GM12878 (cell line): ENCODE data around the gene LRRC8B.

ENCODE experiments used
- CBFB ChIP-seq: IDR thresholded peaks from 2 replicates; pipeline ENCODE4 v1.6.1; 2016; ENCODE audit warnings: antibody characterized with exemption, low read depth
- CBX5 ChIP-seq: sonication (generic); IDR thresholded peaks from 2 replicates; pipeline ENCODE4 v1.6.1; 2016; ENCODE audit warnings: low read depth, moderate library complexity, mild to moderate bottlenecking, inconsistent platforms
- EZH2 ChIP-seq: IDR thresholded peaks from 2 replicates; pipeline ENCODE4 v1.6.1; 2012; ENCODE audit warnings: low read depth, mild to moderate bottlenecking, control low read depth, inconsistent platforms, low read length, borderline replicate concordance; ENCODE audit not compliant: control insufficient read depth
- FOS ChIP-seq: IDR thresholded peaks from 3 replicates; pipeline ENCODE4 v1.6.1; 2011; ENCODE audit warnings: borderline replicate concordance; ENCODE audit not compliant: insufficient read length; ENCODE audit errors: extremely low read depth
- NFIC ChIP-seq: IDR thresholded peaks from 2 replicates; pipeline ENCODE4 v1.6.1; 2012; ENCODE audit warnings: low read depth, mild to moderate bottlenecking, inconsistent platforms, low read length, moderate library complexity
- POLR2A ChIP-seq: IDR thresholded peaks from 2 replicates; pipeline ENCODE4 v1.6.1; 2011; ENCODE audit warnings: low read depth, mild to moderate bottlenecking, low read length
- RAD21 ChIP-seq: IDR thresholded peaks from 2 replicates; pipeline ENCODE4 v1.6.1; 2011; ENCODE audit warnings: mild to moderate bottlenecking, low read depth, low read length, moderate library complexity; ENCODE audit not compliant: insufficient read depth
- TAF1 ChIP-seq: IDR thresholded peaks from 2 replicates; pipeline ENCODE4 v1.6.1; 2011; ENCODE audit warnings: mild to moderate bottlenecking, low read depth, low read length, borderline replicate concordance
- TARDBP ChIP-seq: IDR thresholded peaks from 2 replicates; pipeline ENCODE4 v1.6.1; 2016; ENCODE audit warnings: borderline replicate concordance
- TF ChIP-seq, protein P1 (sequence below): fragments of 450-650 bp; formaldehyde crosslinking; IDR thresholded peaks from 2 replicates; pipeline ENCODE4 v1.5.0; 2022; ENCODE audit warnings: mild to moderate bottlenecking, missing genetic modification characterization
- TF ChIP-seq, protein P2 (sequence below), 3 experiments: IDR thresholded peaks in 2 of 3; conservative IDR thresholded peaks in 1 of 3; 2 replicates each; pipeline ENCODE4 v1.5.1; 2011; ENCODE audit warnings: low read depth in 3 of 3, low read length in 3 of 3, mild to moderate bottlenecking in 3 of 3, control low read depth in 2 of 3, moderate library complexity in 2 of 3, inconsistent platforms in 1 of 3, mixed read lengths in 1 of 3; ENCODE audit not compliant: control insufficient read depth in 2 of 3, insufficient read depth in 1 of 3; ENCODE audit errors: extremely low read depth in 1 of 3
- TF ChIP-seq, protein P3 (sequence below): fragments of 450-650 bp; formaldehyde crosslinking; IDR thresholded peaks from 2 replicates; pipeline ENCODE4 v1.4.0; 2022; ENCODE audit warnings: mild to moderate bottlenecking, moderate library complexity
- TF ChIP-seq, protein P4 (sequence below): IDR thresholded peaks from 2 replicates; pipeline ENCODE4 v1.6.1; 2012; ENCODE audit warnings: low read depth, low read length, improper control_type of control experiment
- TF ChIP-seq, protein P5 (sequence below): IDR thresholded peaks from 2 replicates; pipeline ENCODE4 v1.6.1; 2012; ENCODE audit warnings: mild to moderate bottlenecking, low read depth, low read length

DNA sequence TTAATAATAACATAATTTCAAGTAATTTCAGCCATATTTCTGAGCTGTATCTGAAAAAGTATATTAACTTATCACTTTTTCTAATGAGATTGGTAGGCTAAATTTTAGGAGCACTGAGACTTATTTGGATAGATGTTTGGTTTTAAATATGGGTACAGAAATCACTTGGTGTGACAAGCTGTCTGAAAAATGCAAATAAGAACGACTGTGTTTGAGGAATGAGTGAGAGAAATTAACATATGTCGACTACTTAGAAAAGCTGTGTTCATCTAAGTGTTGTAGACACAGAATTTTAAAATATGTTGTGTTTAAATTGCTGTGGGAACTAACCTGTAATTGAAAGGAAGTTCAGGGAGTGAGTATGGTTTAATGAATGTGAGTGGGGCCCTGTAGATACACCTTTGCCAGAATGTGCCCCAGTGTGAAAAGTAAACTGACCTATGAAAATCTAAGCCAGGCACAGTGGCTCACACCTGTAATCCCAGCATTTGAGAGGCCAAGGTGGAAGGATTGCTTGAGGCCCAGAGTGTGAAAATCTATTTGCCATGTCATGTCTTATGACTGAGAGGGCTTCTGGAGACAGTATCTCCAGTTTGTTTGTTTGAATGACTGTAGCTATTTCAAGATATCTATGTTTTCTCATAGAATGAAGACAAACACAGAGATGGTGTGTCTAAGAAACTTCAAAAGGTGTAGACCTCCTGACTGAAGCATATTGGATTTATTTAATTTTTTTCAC is 54.5 kb downstream of the LRRC8B start:
- TF ChIP-seq EZH2 (no peak), NFIC (no peak), CBX5 (no peak), FOS (no peak), TARDBP (no peak), POLR2A (no peak), CBFB (no peak), TAF1 (no peak), RAD21 (no peak)
- TF ChIP-seq, protein P1, sequence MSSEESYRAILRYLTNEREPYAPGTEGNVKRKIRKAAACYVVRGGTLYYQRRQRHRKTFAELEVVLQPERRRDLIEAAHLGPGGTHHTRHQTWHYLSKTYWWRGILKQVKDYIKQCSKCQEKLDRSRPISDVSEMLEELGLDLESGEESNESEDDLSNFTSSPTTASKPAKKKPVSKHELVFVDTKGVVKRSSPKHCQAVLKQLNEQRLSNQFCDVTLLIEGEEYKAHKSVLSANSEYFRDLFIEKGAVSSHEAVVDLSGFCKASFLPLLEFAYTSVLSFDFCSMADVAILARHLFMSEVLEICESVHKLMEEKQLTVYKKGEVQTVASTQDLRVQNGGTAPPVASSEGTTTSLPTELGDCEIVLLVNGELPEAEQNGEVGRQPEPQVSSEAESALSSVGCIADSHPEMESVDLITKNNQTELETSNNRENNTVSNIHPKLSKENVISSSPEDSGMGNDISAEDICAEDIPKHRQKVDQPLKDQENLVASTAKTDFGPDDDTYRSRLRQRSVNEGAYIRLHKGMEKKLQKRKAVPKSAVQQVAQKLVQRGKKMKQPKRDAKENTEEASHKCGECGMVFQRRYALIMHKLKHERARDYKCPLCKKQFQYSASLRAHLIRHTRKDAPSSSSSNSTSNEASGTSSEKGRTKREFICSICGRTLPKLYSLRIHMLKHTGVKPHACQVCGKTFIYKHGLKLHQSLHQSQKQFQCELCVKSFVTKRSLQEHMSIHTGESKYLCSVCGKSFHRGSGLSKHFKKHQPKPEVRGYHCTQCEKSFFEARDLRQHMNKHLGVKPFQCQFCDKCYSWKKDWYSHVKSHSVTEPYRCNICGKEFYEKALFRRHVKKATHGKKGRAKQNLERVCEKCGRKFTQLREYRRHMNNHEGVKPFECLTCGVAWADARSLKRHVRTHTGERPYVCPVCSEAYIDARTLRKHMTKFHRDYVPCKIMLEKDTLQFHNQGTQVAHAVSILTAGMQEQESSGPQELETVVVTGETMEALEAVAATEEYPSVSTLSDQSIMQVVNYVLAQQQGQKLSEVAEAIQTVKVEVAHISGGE (CRISPR knock-in tag) = no peak
- TF ChIP-seq, protein P2, sequence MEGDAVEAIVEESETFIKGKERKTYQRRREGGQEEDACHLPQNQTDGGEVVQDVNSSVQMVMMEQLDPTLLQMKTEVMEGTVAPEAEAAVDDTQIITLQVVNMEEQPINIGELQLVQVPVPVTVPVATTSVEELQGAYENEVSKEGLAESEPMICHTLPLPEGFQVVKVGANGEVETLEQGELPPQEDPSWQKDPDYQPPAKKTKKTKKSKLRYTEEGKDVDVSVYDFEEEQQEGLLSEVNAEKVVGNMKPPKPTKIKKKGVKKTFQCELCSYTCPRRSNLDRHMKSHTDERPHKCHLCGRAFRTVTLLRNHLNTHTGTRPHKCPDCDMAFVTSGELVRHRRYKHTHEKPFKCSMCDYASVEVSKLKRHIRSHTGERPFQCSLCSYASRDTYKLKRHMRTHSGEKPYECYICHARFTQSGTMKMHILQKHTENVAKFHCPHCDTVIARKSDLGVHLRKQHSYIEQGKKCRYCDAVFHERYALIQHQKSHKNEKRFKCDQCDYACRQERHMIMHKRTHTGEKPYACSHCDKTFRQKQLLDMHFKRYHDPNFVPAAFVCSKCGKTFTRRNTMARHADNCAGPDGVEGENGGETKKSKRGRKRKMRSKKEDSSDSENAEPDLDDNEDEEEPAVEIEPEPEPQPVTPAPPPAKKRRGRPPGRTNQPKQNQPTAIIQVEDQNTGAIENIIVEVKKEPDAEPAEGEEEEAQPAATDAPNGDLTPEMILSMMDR (IDR thresholded peaks at IDR 0.05 in 2 of 3, conservative IDR thresholded peaks at IDR 0.05 in 1 of 3; ENCODE audit: control insufficient read depth in 2 of 3, extremely low read depth in 1 of 3, insufficient read depth in 1 of 3, low read depth in 3 of 3, low read length in 3 of 3) = no peak
- TF ChIP-seq, protein P3, sequence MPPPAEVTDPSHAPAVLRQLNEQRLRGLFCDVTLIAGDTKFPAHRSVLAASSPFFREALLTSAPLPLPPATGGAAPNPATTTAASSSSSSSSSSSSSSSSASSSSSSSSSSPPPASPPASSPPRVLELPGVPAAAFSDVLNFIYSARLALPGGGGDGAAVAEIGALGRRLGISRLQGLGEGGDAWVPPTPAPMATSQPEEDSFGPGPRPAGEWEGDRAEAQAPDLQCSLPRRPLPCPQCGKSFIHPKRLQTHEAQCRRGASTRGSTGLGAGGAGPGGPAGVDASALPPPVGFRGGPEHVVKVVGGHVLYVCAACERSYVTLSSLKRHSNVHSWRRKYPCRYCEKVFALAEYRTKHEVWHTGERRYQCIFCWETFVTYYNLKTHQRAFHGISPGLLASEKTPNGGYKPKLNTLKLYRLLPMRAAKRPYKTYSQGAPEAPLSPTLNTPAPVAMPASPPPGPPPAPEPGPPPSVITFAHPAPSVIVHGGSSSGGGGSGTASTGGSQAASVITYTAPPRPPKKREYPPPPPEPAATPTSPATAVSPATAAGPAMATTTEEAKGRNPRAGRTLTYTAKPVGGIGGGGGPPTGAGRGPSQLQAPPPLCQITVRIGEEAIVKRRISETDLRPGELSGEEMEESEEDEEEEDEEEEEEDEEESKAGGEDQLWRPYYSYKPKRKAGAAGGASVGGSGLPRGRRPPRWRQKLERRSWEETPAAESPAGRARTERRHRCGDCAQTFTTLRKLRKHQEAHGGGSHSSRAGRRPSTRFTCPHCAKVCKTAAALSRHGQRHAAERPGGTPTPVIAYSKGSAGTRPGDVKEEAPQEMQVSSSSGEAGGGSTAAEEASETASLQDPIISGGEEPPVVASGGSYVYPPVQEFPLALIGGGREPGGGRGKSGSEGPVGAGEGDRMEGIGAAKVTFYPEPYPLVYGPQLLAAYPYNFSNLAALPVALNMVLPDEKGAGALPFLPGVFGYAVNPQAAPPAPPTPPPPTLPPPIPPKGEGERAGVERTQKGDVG = no peak
- TF ChIP-seq, protein P4, sequence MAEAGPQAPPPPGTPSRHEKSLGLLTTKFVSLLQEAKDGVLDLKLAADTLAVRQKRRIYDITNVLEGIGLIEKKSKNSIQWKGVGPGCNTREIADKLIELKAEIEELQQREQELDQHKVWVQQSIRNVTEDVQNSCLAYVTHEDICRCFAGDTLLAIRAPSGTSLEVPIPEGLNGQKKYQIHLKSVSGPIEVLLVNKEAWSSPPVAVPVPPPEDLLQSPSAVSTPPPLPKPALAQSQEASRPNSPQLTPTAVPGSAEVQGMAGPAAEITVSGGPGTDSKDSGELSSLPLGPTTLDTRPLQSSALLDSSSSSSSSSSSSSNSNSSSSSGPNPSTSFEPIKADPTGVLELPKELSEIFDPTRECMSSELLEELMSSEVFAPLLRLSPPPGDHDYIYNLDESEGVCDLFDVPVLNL = no peak
- TF ChIP-seq, protein P5, sequence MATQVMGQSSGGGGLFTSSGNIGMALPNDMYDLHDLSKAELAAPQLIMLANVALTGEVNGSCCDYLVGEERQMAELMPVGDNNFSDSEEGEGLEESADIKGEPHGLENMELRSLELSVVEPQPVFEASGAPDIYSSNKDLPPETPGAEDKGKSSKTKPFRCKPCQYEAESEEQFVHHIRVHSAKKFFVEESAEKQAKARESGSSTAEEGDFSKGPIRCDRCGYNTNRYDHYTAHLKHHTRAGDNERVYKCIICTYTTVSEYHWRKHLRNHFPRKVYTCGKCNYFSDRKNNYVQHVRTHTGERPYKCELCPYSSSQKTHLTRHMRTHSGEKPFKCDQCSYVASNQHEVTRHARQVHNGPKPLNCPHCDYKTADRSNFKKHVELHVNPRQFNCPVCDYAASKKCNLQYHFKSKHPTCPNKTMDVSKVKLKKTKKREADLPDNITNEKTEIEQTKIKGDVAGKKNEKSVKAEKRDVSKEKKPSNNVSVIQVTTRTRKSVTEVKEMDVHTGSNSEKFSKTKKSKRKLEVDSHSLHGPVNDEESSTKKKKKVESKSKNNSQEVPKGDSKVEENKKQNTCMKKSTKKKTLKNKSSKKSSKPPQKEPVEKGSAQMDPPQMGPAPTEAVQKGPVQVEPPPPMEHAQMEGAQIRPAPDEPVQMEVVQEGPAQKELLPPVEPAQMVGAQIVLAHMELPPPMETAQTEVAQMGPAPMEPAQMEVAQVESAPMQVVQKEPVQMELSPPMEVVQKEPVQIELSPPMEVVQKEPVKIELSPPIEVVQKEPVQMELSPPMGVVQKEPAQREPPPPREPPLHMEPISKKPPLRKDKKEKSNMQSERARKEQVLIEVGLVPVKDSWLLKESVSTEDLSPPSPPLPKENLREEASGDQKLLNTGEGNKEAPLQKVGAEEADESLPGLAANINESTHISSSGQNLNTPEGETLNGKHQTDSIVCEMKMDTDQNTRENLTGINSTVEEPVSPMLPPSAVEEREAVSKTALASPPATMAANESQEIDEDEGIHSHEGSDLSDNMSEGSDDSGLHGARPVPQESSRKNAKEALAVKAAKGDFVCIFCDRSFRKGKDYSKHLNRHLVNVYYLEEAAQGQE = no peak
